GM19468 (cell line): ENCODE data around the gene NEAT1.

Source experiments
- ATAC-seq: cut with Tn5 transposase; IDR thresholded peaks from one replicate; pipeline ENCODE4 v1.9.1; 2021; ENCODE audit warnings: mild to moderate bottlenecking, moderate library complexity, moderate number of reproducible peaks; ENCODE audit not compliant: unreplicated experiment; ENCODE audit errors: extremely low read depth

NEAT1 gene

DNA sequence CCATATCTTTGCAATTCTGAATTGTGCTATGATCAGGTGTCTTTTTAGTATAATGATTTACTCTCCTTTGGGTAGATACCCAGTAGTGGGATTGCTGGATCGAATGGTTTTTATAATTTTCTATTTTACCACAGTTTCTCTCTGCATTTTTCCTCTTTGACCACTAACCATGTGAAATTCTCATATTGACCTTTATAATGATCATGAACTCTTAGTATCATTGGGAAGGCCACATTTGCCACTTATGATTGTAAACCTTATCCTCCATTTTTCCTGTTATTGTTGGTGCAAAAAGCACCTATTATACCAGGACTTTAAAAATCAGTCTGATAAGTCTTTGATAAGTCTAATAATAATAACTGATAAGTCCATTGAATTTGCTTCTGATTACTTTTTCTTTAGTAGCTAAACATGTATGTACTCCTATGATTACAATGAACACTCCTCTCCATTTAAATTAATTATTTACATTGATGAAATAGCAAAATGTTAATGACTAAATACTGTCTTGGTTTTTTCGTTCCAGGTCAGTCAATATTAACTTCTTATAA is 9.6 kb downstream of the NEAT1 start:
- no peak for ATAC-seq

DNA sequence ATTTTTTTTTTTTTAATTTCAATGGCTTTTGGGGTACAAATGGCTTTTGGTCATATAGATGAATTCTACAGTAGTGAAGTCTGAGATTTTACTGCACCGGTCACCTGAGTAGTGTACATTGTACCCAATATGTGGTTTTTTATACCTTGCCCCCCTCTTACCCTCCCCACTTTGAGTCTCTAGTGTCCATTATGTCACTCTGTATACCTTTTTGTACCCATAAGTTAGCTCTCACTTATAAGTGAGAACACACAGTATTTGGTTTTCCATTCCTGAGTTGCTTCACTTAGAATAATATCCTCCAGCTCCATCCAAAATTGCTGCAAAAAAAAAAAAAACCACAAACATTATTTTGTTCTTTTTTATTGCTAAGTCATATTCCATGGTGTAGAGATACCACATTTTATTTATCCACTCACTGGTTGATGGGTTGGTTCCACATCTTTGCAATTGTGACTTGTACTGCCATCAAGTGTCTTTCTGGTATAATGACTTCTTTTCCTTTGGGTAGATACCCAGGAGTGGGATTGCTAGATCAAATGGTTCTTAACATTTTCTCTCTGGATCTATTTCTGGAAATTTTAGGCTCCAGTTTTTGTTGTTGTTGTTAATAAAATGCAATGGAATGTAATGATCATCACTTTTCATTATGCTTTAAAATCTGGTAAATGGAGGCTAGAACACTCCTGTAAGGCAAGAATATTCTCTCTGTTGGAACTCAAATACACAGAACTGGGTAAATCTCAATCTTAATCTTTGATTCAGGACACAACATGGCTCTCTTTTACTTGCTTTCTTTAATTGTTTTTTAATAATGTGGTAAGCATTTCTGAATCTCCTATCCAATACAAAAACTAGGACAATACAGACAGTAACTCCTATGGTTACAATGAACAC is 10.3 kb downstream of the NEAT1 start:
- no peak for ATAC-seq

DNA sequence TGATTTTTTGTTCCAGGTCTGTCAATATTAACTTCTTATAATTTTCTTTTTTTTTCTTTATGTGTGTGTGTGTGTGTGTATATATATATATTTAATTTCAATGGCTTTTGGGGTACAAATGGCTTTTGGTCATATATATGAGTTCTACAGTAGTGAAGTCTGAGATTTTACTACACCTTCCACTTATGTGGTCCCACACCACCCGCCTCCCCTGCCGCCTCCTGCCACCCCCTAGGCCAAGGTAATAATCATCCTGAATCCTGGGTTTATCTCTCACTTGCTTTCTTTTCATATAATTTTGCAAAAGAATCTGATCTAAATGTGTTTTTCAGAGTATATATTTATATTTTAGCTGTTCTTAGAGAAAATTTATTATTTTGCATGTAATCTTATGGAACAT is 11.1 kb downstream of the NEAT1 start:
- ATAC-seq, result no peak

DNA sequence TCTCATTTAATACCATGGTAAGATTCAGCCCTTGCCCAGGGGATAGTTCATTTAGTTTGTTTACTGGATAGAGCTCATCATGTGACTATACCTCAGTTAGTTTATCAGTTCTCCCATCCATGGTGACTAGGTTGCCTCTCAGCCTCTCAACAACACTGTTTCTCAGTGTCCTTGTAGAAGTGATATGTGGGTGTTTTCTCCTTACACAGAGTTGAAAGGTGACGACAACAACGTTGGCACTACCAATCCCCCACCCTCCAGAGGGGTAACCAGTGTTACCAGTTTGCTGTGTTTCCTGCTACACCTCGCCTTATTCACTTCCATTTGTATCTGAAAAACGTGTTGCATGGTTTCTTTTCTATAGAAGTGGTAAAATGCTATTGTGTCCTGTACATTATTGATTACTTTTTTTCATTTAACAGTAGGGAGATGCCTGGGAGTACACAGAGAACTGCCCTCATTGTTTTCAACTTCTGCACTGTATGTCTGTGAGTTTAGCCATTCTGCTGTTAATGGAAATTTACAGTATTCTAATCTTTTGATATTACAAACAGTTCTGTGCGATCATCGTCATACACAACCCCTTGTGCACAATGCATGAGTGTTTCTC is 11.6 kb downstream of the NEAT1 start:
- no peak for ATAC-seq

DNA sequence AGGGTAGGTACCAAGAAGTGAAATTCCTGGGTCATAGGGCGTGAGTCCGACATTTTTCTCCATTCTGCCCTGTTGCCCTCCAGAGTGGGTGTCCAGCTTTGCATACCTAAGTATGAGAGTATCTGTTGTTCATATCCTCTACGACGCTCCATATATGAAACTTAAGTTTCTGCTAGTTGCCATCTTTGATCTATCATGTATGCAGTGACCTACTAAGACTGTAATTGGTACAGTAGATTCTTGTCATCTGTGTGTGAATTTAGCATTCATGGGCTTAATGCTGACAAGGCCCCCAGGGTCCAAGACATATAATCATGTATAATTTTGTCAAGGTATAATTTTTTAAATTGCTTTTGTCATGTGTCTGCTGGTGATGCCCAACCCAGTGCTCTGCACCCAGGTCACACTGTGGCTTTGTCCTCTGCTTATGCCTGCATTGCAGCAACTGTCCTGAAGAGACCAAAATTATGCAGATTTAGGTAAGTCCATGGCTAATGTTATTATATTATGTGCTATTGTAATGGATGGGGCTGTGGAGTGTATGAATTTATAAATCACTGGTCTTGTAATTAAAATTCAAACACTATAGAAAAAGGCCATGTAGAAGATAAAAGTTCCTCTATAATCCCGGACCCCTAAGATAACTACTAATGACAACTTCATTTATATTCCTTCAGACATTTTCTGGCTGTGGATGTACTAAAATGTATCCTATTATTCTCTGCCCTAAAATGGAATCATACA is 12.2 kb downstream of the NEAT1 start:
- ATAC-seq, result no peak

DNA sequence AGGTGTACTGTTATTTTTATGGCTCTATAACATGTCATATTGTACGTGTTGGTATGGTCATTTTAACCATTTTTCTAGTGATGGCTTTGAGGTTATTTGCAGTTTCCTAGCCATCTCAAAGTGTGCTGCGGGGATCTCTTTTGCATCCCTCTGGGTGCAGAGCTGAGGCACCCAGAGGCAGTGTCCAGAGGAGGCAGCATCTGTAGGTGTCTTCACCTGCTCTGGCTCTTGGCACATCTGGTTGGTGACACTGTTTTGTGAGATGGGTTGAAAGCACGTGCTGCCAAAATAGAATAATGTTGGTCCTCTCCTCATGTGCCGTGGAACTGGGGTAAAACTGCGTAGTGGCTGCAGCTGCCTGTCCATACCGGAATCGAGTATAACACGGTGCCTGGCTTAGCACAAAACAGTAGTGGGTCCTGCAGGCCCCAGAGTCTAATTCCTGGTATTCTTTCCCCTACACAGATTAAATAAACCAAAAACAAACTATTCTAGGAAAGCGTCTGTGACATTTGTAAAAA is 12.9 kb downstream of the NEAT1 start:
- ATAC-seq, result no peak

DNA sequence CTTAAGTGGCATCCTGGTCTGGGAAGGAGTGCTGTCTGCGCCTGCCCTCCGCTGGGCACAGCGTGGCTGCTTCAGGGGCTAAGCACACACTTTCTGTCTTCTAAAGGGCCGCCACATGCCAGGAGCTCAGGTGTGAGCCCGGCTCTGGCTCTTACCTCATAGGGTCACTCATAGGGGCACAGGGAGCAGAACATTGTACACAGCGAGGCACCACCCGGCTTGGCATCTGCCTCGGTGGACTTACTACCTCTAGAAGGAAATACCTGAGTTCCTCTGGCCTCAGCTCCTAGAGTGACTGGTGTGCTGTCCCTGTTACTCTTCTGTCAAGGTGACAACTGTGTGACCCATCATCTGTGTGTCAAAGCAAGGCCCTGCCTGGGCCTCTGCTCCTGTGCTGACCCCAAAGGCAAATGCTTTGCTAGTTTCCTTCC is 13.4 kb downstream of the NEAT1 start:
- ATAC-seq, result no peak

DNA sequence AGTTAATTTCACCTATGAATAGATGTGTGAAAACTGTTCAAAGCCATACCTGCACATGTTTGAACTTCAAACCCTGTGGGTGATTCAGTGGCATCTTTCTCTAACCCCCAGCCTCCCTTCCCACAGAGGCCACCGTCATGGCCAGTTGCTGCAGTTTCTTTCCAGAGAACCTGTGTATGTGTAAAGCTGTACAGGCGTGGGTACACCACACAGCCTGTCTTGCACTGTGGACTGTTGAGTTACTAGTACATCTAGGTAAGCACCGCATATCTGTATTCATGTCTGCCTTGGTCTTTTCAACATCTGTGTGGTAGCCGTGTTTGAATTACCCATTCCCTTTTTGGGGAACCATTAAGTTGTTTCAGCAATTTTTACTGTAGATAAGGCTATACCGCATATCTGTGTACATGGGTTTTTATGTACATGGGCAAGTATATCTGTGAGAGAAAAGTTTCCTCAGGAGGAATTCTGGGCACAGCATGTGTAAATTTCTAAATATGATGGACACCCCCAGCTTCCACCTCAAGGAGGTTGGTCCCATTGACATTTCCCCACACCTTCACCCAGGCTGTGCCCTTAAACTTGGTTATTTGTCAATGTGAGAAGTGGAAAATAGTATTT is 13.9 kb downstream of the NEAT1 start:
- no peak for ATAC-seq

DNA sequence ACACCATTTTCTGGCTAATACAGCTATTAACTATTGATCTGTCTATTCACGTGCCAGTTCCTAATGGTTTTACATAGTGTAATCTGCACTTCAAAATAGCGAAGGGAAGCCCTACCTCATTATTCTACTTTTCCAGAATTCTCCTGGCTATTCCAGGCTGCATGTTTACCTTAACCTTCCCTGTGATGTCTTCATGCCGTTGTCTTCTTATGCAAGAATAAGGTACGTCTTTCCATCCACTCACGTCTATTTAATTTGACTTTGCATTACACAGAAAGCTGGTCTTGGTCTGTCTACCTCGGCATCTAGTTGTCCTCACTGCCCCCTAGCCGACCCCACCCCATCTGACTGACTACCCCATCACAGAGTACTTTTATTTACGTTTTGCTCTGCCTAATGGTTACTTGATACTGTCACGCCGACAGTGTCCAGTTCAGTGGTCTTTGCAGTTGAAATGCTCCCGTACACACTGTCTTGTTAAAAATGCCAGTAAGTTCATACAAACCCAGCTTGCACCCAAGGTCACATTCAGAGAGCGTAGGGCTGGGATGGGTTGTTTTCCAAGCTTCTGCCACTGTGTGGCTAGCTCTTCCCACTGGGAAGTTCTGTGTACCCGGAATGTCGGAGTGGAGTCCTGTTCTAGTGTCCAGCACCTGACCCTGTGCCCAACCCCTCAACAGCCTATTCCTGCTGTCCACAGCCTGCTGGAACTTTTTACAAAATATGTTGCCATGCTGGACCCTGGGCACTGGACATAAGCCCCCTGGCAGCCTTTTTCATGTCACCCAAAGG is 15.0 kb downstream of the NEAT1 start:
- no peak for ATAC-seq

DNA sequence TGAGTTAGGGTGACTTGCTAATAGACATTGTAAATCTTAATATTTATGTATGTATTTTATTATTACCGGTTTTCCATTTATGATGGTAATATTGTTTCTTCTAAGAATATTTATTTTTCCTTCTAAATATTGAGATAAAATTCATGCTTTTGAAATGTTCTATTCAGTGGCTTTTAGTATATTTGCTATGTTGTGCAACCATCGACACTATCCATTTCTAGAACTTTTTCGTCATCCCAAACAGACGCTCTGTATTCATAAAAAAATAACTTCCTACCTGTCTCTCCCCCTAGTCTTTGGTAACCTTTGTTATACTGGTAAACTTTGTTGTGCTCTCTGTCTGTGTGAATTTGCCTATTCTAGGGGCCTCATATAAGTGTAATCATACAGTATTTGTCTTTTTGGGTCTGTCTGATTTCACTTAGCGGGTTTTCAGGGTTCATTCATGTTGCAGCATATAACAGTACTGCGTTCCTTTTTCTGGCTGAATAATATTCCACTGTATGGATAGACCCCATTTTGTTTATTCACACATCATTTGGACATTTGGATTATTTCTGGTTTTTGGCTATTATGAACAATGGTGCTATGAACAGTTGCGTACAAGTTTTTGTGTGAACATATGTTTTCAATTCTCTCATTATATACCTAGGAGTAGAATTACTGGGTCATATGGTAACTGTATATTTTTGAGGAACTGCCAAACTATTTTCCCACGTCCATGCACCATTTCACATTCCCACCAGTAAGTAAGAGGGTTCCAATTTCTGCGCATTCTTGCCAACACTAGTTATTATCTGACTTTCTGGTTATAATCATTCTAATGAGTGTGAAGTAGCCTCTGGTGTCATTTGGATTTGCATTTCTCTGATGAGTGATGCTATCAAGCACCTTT is 15.9 kb downstream of the NEAT1 start:
- no peak for ATAC-seq

DNA sequence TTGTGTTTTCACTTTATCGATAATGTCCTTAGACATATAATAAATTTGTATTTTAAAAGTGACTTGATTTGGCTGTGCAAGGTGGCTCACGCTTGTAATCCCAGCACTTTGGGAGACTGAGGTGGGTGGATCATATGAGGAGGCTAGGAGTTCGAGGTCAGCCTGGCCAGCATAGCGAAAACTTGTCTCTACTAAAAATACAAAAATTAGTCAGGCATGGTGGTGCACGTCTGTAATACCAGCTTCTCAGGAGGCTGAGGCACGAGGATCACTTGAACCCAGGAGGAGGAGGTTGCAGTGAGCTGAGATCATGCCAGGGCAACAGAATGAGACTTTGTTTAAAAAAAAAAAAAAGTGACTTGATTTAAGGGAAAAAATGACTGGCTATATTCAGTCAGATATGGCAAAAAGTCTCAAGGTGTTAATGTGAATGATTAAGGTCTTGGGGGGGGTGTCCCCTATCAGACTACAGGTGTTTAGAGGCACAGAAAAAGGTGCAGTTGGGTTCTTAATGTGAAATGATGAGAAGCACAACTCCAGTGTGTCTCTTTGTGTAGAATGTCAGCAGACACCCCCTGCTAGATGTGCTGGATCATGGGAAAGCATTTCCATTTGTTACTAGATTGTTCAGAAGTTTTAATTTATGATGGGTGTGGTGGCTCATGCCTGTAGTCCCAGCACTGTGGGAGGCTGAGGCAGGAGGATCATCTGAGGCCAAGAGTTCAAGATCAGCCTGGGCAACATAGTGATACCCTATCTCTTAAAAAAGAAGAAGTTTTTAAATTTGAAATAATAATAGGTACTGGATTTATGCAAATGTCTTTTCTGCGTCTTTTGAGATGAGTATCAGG is 17.0 kb downstream of the NEAT1 start:
- no peak for ATAC-seq

DNA sequence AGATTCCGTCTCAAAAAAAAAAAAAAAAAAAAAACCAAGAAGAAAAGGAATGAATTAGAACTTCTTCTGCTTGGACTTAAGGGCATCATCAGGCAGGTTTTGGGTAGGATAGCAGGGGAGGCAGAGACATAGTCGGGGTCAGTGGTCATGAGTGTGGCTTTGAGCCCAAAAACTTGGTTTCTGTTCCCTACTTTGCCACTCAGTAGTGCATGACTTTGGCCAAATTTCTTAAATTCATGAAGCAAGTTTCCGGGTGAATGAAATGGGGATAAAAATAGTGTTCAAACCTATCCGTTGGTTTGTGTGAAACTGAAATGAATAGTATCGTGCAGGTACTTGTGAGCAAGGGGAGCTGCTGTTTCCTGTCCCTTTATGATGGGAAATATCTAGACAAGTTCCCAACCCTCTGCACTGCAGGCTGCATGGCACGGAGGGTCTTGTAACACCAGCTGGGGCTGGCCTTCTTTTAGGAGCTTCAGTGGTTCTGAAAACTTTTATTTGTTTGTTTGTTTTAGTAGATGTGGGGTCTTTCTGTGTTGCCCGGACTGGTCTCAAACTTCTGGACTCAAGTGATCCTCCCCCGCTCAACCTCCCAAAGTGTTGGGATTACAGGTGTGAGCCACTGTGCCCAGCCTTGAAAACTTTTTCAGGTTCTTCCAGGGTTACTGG is 18.4 kb downstream of the NEAT1 start:
- ATAC-seq, result peak; percentile 38

DNA sequence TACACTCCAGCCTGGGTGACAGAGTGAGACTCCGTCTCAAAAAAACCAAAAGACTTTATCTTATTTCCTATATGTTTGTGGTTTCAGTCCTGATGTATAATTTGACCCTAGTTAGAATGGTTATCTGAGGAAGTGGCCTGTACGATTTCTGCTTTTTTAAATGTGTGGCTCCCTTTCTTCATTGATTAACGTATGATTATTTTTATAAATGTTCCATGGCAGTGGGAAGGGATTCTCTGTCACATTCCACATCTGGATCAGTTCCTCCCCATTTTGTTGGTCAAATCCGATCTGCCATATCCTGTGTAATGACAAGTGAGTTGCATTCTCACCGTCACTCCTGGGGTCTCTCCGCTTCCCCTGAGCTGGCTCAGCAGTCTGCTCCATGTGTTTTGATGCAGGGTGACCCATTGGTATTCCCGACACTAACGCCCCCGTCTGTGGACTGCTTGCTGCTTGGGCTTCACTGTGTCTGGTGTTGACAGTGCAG is 20.3 kb downstream of the NEAT1 start:
- ATAC-seq, result no peak

DNA sequence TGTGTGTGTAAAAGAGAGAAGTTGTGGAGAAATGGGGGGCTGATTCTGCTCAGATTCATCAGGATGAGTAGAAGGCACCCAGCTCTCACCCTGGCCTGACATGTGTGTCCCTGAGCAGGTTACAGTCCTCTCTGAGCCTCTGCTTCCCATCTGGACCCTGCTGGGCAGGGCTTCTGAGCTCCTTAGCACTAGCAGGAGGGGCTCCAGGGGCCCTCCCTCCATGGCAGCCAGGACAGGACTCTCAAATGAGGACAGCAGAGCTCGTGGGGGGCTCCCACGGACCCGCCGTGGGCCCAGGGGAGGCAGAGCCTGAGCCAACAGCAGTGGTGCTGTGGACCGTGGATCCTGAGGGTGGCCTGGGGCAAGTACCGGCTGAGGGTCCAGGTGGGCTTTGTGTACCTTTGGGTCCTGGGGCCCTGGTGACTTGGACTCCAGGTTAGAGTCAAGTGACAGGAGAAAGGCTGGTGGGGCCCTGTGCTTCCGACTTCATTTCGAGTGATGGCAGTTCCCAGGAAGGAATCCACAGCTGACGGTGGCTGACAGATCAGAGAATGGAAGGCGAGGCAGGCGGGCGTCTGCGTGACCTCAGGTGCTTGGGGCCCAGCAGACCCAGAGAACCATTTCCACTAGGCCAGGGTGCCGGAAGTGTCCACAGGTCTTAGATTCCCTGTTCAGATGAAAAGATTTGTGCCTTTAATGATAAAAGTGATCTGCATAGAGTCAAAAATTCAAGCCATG is 21.9 kb downstream of the NEAT1 start:
- no peak for ATAC-seq

DNA sequence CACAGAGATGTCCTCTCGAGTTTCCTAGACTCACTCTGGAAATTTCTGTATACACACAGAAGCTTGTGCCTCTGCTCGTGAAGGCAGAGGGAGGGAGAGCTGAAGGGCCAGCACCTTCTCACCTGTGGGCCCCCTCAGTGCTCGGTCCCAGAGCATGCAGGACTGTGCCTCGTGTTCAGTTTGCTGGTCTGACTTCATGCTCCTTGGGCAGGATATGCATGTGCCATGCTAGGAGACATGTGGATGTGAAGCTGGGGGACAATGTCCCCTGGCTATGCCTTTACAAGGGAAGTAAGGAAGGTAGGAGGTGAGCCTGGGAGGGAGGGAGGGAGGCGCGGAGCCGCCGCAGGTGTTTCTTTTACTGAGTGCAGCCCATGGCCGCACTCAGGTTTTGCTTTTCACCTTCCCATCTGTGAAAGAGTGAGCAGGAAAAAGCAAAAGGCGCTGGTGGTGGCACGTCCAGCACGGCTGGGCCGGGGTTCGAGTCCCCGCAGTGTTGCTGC is 22.6 kb downstream of the NEAT1 start:
- ATAC-seq, result no peak
